Epidermal melanocyte (primary cell): Measurements from ENCODE around the gene FXYD6.

Experiments used
- DNase-seq: peaks from one replicate; pipeline ENCODE4 v3.0.0; 2011; ENCODE audit warnings: low spot score; ENCODE audit not compliant: insufficient read length

Gene FXYD6

GRCh38 chr11:117830674-117831351 is 45.6 kb downstream of the FXYD6 start:
- DNase-seq = no peak

DNA sequence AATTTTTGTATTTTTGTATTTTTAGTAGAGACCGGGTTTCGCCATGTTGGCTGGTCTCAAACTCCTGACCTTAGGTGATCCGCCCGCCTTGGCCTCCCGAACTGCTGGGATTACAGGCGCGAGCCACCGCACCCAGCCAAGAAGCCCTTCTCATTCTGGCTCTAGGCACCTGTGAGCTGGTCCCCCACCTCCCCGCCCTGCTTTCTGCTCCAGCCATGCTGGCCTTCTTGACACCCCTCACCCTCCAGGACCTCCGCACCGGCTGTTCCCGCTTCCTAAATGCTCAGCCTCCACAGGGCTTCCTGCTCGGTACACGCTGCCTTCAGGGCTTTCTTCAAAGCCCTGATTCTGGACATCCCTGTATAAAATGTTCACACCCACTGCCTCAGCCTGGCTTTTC is 46.4 kb downstream of the FXYD6 start:
- no peak for DNase-seq

- no peak for DNase-seq
Measured at GRCh38 chr11:117829369-117829725, 47.1 kb downstream of the FXYD6 start.

GRCh38 chr11:117828611-117829368 is 47.7 kb downstream of the FXYD6 start:
- no peak for DNase-seq

- no peak for DNase-seq
Measured at GRCh38 chr11:117827521-117828511, 48.6 kb downstream of the FXYD6 start.

GRCh38 chr11:117826832-117827231 is 49.6 kb downstream of the FXYD6 start:
- DNase-seq = no peak

DNA sequence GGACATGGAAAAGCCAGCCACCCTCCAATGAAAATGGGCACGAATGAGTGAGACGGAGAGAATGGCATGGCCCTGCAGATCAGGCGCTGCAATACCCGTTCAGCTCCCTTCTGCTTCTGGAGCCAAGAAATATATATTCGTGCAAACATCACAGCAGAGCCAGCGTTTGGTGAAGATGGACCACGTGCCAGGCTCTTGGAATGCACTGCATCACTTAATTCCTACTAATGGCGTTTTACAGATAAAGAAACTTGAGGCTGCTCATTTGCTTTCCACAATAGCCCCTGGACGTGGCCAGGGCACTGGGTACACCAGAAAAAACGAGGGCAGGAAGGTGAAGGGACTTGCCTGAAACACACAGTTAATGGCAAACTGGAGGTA is 50.3 kb downstream of the FXYD6 start:
- DNase-seq = no peak

DNA sequence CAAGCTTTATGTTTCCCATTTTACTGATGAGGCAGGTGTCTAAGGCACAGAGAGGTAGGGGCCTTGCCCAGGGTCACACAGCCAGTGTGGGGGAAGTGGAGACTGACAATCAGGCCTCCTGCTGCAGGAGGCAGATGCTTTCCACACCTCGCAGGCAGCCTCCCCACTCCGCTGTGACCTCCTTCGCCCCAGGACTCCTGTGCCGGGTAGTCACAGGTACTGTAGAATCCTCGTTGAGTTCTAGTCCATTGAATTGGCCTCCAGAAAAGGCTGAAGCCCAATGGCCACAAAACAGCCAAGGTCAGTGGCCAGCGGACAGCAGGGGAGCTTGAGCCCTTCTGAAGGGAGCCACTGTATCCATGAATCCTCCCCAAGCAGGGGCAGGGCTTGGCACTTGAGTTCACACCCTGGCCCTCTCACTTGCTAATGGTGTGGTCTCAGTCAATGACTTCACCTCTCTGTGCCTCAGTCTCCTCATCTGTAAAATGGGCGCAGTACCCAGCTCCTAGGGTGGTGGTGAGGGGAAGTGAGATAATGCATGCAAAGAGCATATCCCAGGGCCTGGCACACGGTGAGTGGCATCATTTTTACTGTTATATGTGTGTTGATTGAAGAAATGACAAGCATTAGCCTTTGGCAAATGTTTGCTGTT is 50.8 kb downstream of the FXYD6 start:
- no peak for DNase-seq

- DNase-seq = no peak
Measured at GRCh38 chr11:117824571-117825537, 51.6 kb downstream of the FXYD6 start, which contains the start of gene FXYD2. Gene FXYD2, minus strand, starts transcription at chr11:117824744. Its CDS starts 66 bp downstream, at chr11:117824678.

- DNase-seq = no peak
Measured at GRCh38 chr11:117823946-117824420, 52.5 kb downstream of the FXYD6 start.

GRCh38 chr11:117823294-117823945 is 53.0 kb downstream of the FXYD6 start:
- DNase-seq = no peak

GRCh38 chr11:117822074-117823033 is 54.1 kb downstream of the FXYD6 start:
- no peak for DNase-seq

GRCh38 chr11:117821431-117821830 is 55.0 kb downstream of the FXYD6 start:
- DNase-seq = no peak

DNA sequence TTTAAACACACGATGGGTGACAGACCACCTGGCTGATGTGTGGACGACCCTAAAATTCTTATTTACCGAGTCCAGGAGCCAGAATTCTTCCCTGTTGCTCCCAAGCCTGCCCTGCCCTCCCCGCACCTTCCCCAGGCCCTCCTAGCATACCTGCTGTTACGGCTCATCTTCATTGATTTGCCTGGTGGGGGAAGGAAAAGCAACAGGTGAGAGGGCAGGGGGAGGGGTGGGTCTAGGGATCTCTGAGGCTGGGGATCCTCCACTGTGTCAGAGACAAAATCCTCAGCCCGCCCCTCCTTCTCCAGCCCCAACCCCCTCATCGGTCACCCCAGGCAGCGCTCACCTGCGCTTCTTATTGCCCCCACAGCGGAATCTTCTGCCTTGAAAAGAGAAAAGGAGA is 55.9 kb downstream of the FXYD6 start:
- DNase-seq = no peak

DNA sequence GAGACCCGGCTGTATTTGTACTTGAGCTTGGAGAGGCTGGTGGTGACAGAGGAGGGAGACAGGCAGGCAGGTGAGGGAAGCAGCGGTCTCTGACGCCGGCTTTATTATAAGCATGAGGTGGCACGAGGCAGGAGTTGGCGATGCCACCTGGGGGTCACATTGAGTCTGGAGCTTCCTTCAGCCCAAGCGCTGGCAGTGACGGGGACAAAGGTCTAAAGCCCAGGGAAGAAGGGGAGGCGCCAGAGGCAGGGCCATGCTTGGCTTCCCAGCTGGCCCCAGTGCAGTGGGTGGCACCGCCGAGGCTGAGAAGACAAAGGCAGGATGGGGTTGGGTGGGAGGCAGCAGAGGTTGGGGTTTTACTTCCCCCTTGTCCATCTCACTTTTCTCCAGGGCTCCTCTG is 56.4 kb downstream of the FXYD6 start:
- no peak for DNase-seq

DNA sequence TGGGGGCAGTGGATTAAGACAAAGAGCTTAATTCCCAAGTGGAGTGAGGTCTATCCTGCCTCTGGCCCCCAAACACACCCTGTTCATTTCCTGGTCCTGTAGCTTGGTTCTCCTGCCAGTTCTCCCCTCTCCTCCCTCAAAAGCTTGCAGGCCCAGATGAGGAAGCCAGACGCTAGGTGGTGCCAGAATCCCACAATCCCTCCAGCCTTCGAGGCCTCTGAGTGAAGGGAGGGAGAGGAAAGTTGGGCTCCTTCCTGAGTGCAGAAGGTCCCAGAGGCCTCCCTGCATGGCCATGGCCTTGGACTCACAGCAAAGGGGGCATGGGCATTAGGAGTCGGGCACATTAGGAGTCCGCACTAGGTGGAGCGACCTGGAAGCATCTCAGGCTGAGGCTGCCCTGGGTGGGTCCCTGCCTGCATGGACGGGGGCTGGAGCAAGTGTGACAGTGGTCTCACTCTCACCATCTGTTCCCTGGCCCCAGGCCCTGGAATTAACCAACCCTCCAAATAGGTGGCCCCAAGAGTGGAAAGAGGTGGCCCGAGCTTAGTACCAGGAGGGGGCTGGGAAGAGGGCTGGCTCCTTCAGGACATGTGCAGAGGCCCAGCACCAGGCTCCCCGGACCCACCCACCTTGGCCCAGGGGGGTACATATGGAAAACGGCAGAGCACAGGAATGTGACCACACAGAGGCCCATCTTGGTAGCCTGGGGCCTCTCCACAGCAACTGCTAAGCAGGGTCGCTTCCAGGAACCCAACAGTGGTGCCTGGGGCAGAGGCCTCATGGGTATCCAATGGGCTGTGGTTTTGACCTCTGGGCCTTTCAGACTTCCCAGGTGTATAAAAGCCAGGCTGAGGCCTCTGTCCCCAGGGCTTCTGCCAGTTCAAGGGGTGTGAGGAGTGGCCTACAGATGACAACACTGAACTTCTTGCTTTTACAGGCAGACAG is 57.1 kb downstream of the FXYD6 start:
- DNase-seq = no peak
